Fibroblast of lung (primary cell): ENCODE results near the gene MYO18B.

Experiments
- CTCF ChIP-seq, 2 donors: IDR thresholded peaks in 1 of 2; conservative IDR thresholded peaks in 1 of 2; 1 replicate in 1 of 2; 2 replicates in 1 of 2; pipeline ENCODE4 v1.5.1; 2011 to 2012; ENCODE audit warnings: low read length in 2 of 2, control low read depth in 1 of 2, inconsistent platforms in 1 of 2, low read depth in 1 of 2, mild to moderate bottlenecking in 1 of 2
- EZH2 ChIP-seq: IDR thresholded peaks from 2 replicates; pipeline ENCODE4 v1.5.1; 2012; ENCODE audit warnings: low read length, control low read depth, mild to moderate bottlenecking; ENCODE audit errors: missing control alignments

DNA sequence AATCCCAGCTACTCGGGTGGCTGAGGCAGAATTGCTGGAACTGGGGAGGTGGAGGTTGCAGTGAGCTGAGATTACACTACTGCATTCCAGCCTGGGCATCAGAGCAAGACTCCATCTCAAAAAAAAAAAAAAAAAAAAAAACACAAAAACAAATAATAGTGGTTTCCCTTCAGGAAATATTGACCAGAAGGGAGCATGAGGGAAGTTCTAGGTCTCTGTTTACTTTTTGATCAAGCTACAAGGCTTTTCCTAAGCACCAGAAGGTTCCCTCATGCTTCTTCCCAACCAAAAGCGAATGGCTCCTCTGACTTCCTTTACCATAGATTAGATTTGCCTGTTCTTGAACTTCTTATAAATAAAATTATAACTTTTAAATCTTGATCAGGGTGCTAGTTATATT, 18.3 kb downstream of the MYO18B start:
- TF ChIP-seq CTCF (conservative IDR thresholded peaks at IDR 0.05 in 1 of 2, IDR thresholded peaks at IDR 0.05 in 1 of 2; ENCODE audit: low read depth in 1 of 2, low read length in 2 of 2) (no peak), EZH2 (no peak)
